Stimulated activated CD4-positive, alpha-beta T cell treated with anti-CD3 and anti-CD28 coated beads, TNF-alpha, amount 100 ng/mL, for 24 hours (primary cell): Measurements from ENCODE around the gene ARID5B.
A peak's percentile ranks its signal among the peaks of the same experiment; 100 is the strongest.

Experiments used
- DNase-seq, 3 experiments: peaks; one replicate each; pipeline ENCODE4 v3.0.0-alpha.2; 2020; ENCODE audit warnings: low read depth in 3 of 3

ARID5B gene

GRCh38 chr10:61904733-61905725 is 3.5 kb downstream of the ARID5B start:
- peak in 2 of 3 experiments; percentile 46 to 62 for DNase-seq

- no peak for DNase-seq
Measured at GRCh38 chr10:61905837-61906561, 4.5 kb downstream of the ARID5B start.

- DNase-seq = no peak
Measured at GRCh38 chr10:61906562-61906901, 5.0 kb downstream of the ARID5B start.

- no peak for DNase-seq
Measured at GRCh38 chr10:61907011-61907410, 5.5 kb downstream of the ARID5B start.

- no peak for DNase-seq
Measured at GRCh38 chr10:61907587-61907986, 6.1 kb downstream of the ARID5B start.

- DNase-seq = no peak
Measured at GRCh38 chr10:61910226-61910805, 8.8 kb downstream of the ARID5B start.

- DNase-seq = no peak
Measured at GRCh38 chr10:61910894-61911293, 9.4 kb downstream of the ARID5B start.

- no peak for DNase-seq
Measured at GRCh38 chr10:61911425-61911824, 9.9 kb downstream of the ARID5B start.

- no peak for DNase-seq
Measured at GRCh38 chr10:61912981-61913380, 11.5 kb downstream of the ARID5B start.

- DNase-seq = no peak
Measured at GRCh38 chr10:61918140-61918539, 16.6 kb downstream of the ARID5B start.

GRCh38 chr10:61918989-61919388 is 17.5 kb downstream of the ARID5B start:
- no peak for DNase-seq

- DNase-seq = no peak
Measured at GRCh38 chr10:61919646-61920215, 18.2 kb downstream of the ARID5B start.

GRCh38 chr10:61921143-61921542 is 19.6 kb downstream of the ARID5B start:
- no peak for DNase-seq

- no peak for DNase-seq
Measured at GRCh38 chr10:61923210-61923949, 21.9 kb downstream of the ARID5B start.

GRCh38 chr10:61923950-61924274 is 22.4 kb downstream of the ARID5B start:
- no peak for DNase-seq

GRCh38 chr10:61929555-61929954 is 28.1 kb downstream of the ARID5B start:
- DNase-seq = no peak

GRCh38 chr10:61931620-61932332 is 30.3 kb downstream of the ARID5B start:
- DNase-seq = no peak

GRCh38 chr10:61933859-61934555 is 32.5 kb downstream of the ARID5B start:
- no peak for DNase-seq

- DNase-seq = no peak
Measured at GRCh38 chr10:61935077-61935476, 33.6 kb downstream of the ARID5B start.

- DNase-seq = no peak
Measured at GRCh38 chr10:61936770-61937169, 35.3 kb downstream of the ARID5B start.
